ENCODE results near the gene RBM23. TPM values are rescaled to one million over a fixed set of nuclear protein-coding genes. Genes with fewer than 3 reads are reported as not detected.

The RBM23 gene
- total RNA-seq, 1 experiment from 2014 or later: 70.0 TPM

GRCh38 chr14:22906073-22906472, 12.9 kb downstream of the RBM23 start:
- H3K9me3 Mint-ChIP-seq (ENCODE audit: unreplicated experiment): no peaks in the 10 kb centered on the region
- H3K36me3 Mint-ChIP-seq (ENCODE audit: insufficient read depth, unreplicated experiment): peaks cover 78% of the 10 kb centered on the region
- ChIA-PET CTCF (no interaction called here), POLR2A (no interaction called here)
- no peak for TF ChIP-seq CTCF (IDR thresholded peaks at IDR 0.05; ENCODE audit: insufficient read depth in 1 of 2, low read depth in 1 of 2, low read length in 1 of 2, severe bottlenecking in 1 of 2, unreplicated experiment in 1 of 2)
- no peak overlapping the region for H3K27ac Mint-ChIP-seq (ENCODE audit: unreplicated experiment)
- Histone ChIP-seq H3K9me3 (no peaks in the 10 kb centered on the region), H3K36me3 (ENCODE audit: control insufficient read depth, insufficient read depth, low read length) (peaks cover 10% of the 10 kb centered on the region), H3K27me3 (replicated peaks; ENCODE audit: control insufficient read depth, insufficient read depth, low read length) (no peaks in the 10 kb centered on the region), H3K4me3 (ENCODE audit: low read depth, low read length) (no peak overlapping the region), H3K4me1 (no peaks in the 10 kb centered on the region)
- DNase-seq: no peak
- no peaks in the 10 kb centered on the region for H3K27me3 Mint-ChIP-seq (ENCODE audit: insufficient read depth, unreplicated experiment)
- no peaks in the 10 kb centered on the region for H3K4me1 Mint-ChIP-seq (ENCODE audit: low read depth, unreplicated experiment)
- H3K4me3 Mint-ChIP-seq (ENCODE audit: unreplicated experiment): no peak overlapping the region
- intact Hi-C loops (cut with micrococcal nuclease; ENCODE audit: unreplicated experiment): no loop called here
- no TSS peak for BruUV-seq (replicated peaks)

GRCh38 chr14:22905627-22906026, 13.3 kb downstream of the RBM23 start:
- no peak for TF ChIP-seq CTCF (IDR thresholded peaks at IDR 0.05; ENCODE audit: insufficient read depth in 1 of 2, low read depth in 1 of 2, low read length in 1 of 2, severe bottlenecking in 1 of 2, unreplicated experiment in 1 of 2)
- H3K27me3 Mint-ChIP-seq (ENCODE audit: insufficient read depth, unreplicated experiment): no peaks in the 10 kb centered on the region
- no peaks in the 10 kb centered on the region for H3K9me3 ChIP-seq
- no peak overlapping the region for H3K4me3 ChIP-seq (ENCODE audit: low read depth, low read length)
- no peaks in the 10 kb centered on the region for H3K4me1 Mint-ChIP-seq (ENCODE audit: low read depth, unreplicated experiment)
- H3K36me3 ChIP-seq (ENCODE audit: control insufficient read depth, insufficient read depth, low read length): peaks cover 10% of the 10 kb centered on the region
- H3K27ac Mint-ChIP-seq (ENCODE audit: unreplicated experiment): no peak overlapping the region
- no TSS peak for BruUV-seq (replicated peaks)
- no peak overlapping the region for H3K4me3 Mint-ChIP-seq (ENCODE audit: unreplicated experiment)
- peaks cover 78% of the 10 kb centered on the region for H3K36me3 Mint-ChIP-seq (ENCODE audit: insufficient read depth, unreplicated experiment)
- DNase-seq: no peak
- H3K4me1 ChIP-seq: no peaks in the 10 kb centered on the region
- ChIA-PET CTCF (no interaction called here), POLR2A (interaction anchor here (0.6 kb wide), 1 partner anchor 39 kb away, joined by 4 read pairs; no protein-coding TSS in a partner anchor)
- no peaks in the 10 kb centered on the region for H3K9me3 Mint-ChIP-seq (ENCODE audit: unreplicated experiment)
- intact Hi-C loops (cut with micrococcal nuclease; ENCODE audit: unreplicated experiment): no loop called here
- H3K27me3 ChIP-seq (replicated peaks; ENCODE audit: control insufficient read depth, insufficient read depth, low read length): no peaks in the 10 kb centered on the region

GRCh38 chr14:22903742-22904087, 15.2 kb downstream of the RBM23 start:
- ChIA-PET POLR2A (no interaction called here), CTCF (interaction anchor here (1.2 to 1.5 kb wide), 2 partner anchors 25 to 27 kb away, joined by 4 read pairs; partner anchors contain the start of gene PRMT5)
- Mint-ChIP-seq H3K4me1 (ENCODE audit: low read depth, unreplicated experiment) (no peaks in the 10 kb centered on the region), H3K4me3 (ENCODE audit: unreplicated experiment) (no peak overlapping the region), H3K27me3 (ENCODE audit: insufficient read depth, unreplicated experiment) (no peaks in the 10 kb centered on the region), H3K27ac (ENCODE audit: unreplicated experiment) (no peak overlapping the region), H3K9me3 (ENCODE audit: unreplicated experiment) (no peaks in the 10 kb centered on the region), H3K36me3 (ENCODE audit: insufficient read depth, unreplicated experiment) (peaks cover 66% of the 10 kb centered on the region)
- TF ChIP-seq CTCF (IDR thresholded peaks at IDR 0.05; ENCODE audit: insufficient read depth in 1 of 2, low read depth in 1 of 2, low read length in 1 of 2, severe bottlenecking in 1 of 2, unreplicated experiment in 1 of 2): no peak
- no peaks in the 10 kb centered on the region for H3K27me3 ChIP-seq (replicated peaks; ENCODE audit: control insufficient read depth, insufficient read depth, low read length)
- H3K4me1 ChIP-seq: no peaks in the 10 kb centered on the region
- BruUV-seq (replicated peaks): no TSS peak
- no peak overlapping the region for H3K4me3 ChIP-seq (ENCODE audit: low read depth, low read length)
- H3K9me3 ChIP-seq: no peaks in the 10 kb centered on the region
- intact Hi-C loops (cut with micrococcal nuclease; ENCODE audit: unreplicated experiment): no loop called here
- H3K36me3 ChIP-seq (ENCODE audit: control insufficient read depth, insufficient read depth, low read length): peaks cover 10% of the 10 kb centered on the region
- no peak for DNase-seq

Data from Caco-2 (cell line).